Measurements from ENCODE around the gene GLRX3.

Gene GLRX3

DNA sequence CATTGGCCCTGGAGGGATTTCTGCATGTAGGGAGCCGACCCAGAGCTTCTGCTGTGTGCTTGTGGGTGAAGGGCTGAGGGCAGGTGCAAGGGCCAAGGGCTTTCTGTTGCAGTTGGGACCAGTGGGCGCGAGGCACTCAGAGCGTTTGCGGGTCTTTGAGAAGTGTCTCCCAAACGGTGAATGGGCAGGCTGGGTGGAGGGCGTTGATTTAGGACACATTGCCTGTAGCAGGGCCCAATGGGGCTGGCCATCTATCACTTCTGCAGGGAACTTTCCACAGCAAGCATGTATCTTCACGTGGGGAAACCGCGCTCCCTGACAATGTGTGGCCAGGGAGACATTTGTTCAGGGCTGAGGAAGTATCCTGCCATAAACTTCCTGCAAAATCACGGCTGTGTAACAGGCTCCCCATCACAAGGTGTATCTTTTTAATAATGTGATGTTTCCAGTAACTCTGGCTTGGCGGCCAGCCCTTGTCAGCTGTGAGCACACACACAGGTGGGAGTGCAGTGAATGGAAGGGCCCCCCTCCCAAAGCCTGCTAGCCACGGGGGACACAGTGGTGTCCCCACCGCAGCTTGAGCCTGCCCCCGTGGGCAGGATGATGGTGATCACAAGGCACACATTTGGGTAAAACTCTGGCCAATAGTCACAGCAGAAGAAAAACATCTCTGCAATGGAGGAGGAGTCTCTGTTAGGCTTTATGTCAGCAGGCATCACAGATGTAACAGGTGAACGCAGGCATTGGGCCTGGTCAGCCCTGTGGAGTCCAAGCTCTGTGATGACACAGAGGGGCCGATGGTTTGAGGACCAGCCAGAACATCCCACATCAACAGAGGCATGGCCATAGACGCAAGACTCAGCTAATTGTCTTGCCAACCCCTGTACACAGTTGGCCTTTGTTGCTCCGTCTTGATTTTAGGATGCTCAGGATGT is 84.3 kb downstream of the GLRX3 start:
- no peaks in the 10 kb centered on the region for H3K36me3 ChIP-seq (ENCODE audit: low read length)
- H3K79me2 ChIP-seq (ENCODE audit: insufficient read depth, low read length), result no peaks in the 10 kb centered on the region
- H3K9me3 ChIP-seq (ENCODE audit: insufficient read depth, low read length), result no peaks in the 10 kb centered on the region
- no peaks in the 10 kb centered on the region for H3K27me3 ChIP-seq (ENCODE audit: low read length)
- no peak overlapping the region for H2AFZ ChIP-seq (ENCODE audit: low read depth, low read length, severe bottlenecking)
- H3F3A ChIP-seq (ENCODE audit: insufficient read depth), result no peaks in the 10 kb centered on the region
- no peak overlapping the region for H3K4me3 ChIP-seq (ENCODE audit: insufficient read depth, low read length, poor library complexity, severe bottlenecking)
- H3K27ac ChIP-seq (ENCODE audit: low read depth, low read length), result no peak overlapping the region
- no peak overlapping the region for H3K9ac ChIP-seq (ENCODE audit: low read length)
- no peak overlapping the region for H3K4me2 ChIP-seq (ENCODE audit: low read depth, low read length, poor library complexity, severe bottlenecking)
- TF ChIP-seq, protein P1, sequence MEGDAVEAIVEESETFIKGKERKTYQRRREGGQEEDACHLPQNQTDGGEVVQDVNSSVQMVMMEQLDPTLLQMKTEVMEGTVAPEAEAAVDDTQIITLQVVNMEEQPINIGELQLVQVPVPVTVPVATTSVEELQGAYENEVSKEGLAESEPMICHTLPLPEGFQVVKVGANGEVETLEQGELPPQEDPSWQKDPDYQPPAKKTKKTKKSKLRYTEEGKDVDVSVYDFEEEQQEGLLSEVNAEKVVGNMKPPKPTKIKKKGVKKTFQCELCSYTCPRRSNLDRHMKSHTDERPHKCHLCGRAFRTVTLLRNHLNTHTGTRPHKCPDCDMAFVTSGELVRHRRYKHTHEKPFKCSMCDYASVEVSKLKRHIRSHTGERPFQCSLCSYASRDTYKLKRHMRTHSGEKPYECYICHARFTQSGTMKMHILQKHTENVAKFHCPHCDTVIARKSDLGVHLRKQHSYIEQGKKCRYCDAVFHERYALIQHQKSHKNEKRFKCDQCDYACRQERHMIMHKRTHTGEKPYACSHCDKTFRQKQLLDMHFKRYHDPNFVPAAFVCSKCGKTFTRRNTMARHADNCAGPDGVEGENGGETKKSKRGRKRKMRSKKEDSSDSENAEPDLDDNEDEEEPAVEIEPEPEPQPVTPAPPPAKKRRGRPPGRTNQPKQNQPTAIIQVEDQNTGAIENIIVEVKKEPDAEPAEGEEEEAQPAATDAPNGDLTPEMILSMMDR (IDR thresholded peaks at IDR 0.05; ENCODE audit: insufficient read depth, low read length, poor library complexity, severe bottlenecking), result no peak
- no peaks in the 10 kb centered on the region for H4K20me1 ChIP-seq (ENCODE audit: low read depth, low read length)
- H3K9me2 ChIP-seq (replicated peaks; ENCODE audit: insufficient read depth, low read length), result no peaks in the 10 kb centered on the region

DNA sequence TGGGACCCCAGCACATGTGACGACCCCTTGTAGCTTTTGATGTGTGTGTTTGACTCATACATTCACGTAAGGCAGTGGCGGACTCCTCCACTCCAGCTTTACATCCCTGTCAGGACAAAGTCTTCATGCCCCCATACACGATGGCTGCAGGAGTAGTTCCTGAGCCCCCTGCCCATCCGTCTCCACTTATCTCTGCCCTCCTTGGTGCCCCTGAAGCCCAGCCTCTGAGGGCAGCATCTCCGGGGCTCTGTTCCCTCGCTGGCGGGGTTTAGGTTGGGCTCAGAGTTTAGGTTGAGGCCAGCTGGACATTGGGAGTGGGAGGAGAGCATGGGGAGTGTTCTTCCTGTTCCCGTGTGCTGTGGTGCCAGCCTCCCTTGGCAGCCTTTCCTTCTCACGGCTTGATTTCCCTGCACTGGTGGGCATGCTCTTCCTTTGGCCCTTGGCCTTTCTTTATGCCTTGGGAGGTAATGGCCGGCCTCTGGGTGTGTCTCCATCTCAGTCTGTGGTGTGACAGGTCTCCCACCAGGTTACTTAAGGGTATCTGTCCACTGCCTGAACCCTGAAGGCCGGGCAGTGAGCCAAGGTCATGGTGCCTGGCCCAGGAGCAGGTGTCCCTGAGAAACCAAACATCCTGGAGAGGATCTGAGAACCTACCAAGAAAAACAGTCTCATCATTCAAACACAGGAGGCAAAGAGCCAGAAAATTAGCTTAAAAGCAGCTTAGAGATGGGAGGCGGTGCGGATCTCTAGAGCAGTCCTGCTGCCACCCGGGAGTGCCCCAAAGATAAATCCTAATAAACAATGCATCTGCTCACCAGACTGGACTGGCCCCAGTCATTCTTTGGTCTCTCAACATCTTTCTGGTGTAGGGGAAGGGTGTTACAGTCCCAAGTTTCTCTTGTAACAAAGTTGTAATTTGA is 85.5 kb downstream of the GLRX3 start:
- H3K9ac ChIP-seq (ENCODE audit: low read length), result no peak overlapping the region
- TF ChIP-seq, protein P1 (IDR thresholded peaks at IDR 0.05; ENCODE audit: insufficient read depth, low read length, poor library complexity, severe bottlenecking), result no peak
- no peak for TF ChIP-seq EZH2phosphoT487 (conservative IDR thresholded peaks at IDR 0.05; ENCODE audit: low read length)
- H3F3A ChIP-seq (ENCODE audit: insufficient read depth), result no peaks in the 10 kb centered on the region
- H3K27ac ChIP-seq (ENCODE audit: low read depth, low read length), result no peak overlapping the region
- H3K9me3 ChIP-seq (ENCODE audit: insufficient read depth, low read length), result no peaks in the 10 kb centered on the region
- no peaks in the 10 kb centered on the region for H3K79me2 ChIP-seq (ENCODE audit: insufficient read depth, low read length)
- no peak overlapping the region for H3K4me3 ChIP-seq (ENCODE audit: insufficient read depth, low read length, poor library complexity, severe bottlenecking)
- H3K27me3 ChIP-seq (ENCODE audit: low read length), result no peaks in the 10 kb centered on the region
- H3K4me2 ChIP-seq (ENCODE audit: low read depth, low read length, poor library complexity, severe bottlenecking), result no peak overlapping the region
- H3K36me3 ChIP-seq (ENCODE audit: low read length), result no peaks in the 10 kb centered on the region
- no peaks in the 10 kb centered on the region for H3K9me2 ChIP-seq (replicated peaks; ENCODE audit: insufficient read depth, low read length)
- no peak overlapping the region for H2AFZ ChIP-seq (ENCODE audit: low read depth, low read length, severe bottlenecking)
- no peaks in the 10 kb centered on the region for H4K20me1 ChIP-seq (ENCODE audit: low read depth, low read length)

DNA sequence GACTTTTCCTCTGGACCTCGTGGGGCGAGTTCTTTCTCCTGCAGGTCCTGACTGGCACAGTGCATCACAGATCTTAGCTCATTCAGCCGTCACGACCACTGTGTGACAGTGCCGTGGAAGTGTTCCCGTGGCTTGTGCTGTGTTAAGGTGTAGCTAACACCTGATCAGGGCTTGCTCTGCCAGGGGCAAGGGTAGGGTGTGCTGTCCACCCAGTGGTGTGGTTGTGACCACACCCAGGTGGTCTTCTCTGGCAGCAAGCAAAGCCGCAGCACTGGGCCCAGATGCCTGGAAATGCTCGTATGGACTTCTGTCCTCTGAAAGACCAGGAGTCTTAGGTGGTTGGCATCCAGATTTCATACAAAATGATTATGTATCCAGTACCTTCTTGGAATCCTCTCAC is 86.2 kb downstream of the GLRX3 start:
- no peak overlapping the region for H3K4me3 ChIP-seq (ENCODE audit: insufficient read depth, low read length, poor library complexity, severe bottlenecking)
- H3K27me3 ChIP-seq (ENCODE audit: low read length), result no peaks in the 10 kb centered on the region
- H3K9ac ChIP-seq (ENCODE audit: low read length), result no peak overlapping the region
- H3K27ac ChIP-seq (ENCODE audit: low read depth, low read length), result no peak overlapping the region
- H3K4me2 ChIP-seq (ENCODE audit: low read depth, low read length, poor library complexity, severe bottlenecking), result no peak overlapping the region
- no peaks in the 10 kb centered on the region for H3K9me2 ChIP-seq (replicated peaks; ENCODE audit: insufficient read depth, low read length)
- TF ChIP-seq, protein P1 (IDR thresholded peaks at IDR 0.05; ENCODE audit: insufficient read depth, low read length, poor library complexity, severe bottlenecking), result no peak
- no peak for TF ChIP-seq EZH2phosphoT487 (conservative IDR thresholded peaks at IDR 0.05; ENCODE audit: low read length)
- H2AFZ ChIP-seq (ENCODE audit: low read depth, low read length, severe bottlenecking), result no peak overlapping the region
- no peaks in the 10 kb centered on the region for H4K20me1 ChIP-seq (ENCODE audit: low read depth, low read length)
- H3K36me3 ChIP-seq (ENCODE audit: low read length), result no peaks in the 10 kb centered on the region
- no peaks in the 10 kb centered on the region for H3K79me2 ChIP-seq (ENCODE audit: insufficient read depth, low read length)
- no peaks in the 10 kb centered on the region for H3K9me3 ChIP-seq (ENCODE audit: insufficient read depth, low read length)
- H3F3A ChIP-seq (ENCODE audit: insufficient read depth), result no peaks in the 10 kb centered on the region
